ENCODE measurements around the gene GNL2. TPM values are rescaled to one million over a fixed set of nuclear protein-coding genes. Genes with fewer than 3 reads are reported as not detected.
"Not testable (repeated sequence)": the region's sequence is repeated elsewhere in the genome, so short reads cannot be mapped to it uniquely, and the experiment has no call there.

GNL2 gene
- total RNA-seq, 1 donor = 49.3 TPM

- H3K4me1 ChIP-seq (ENCODE audit: insufficient read depth, low read length) = peaks cover 20% of the 10 kb centered on the region
- no peaks in the 10 kb centered on the region for H3K9me3 ChIP-seq (ENCODE audit: low read depth, low read length)
- no peaks in the 10 kb centered on the region for H3K27me3 ChIP-seq (ENCODE audit: insufficient read depth, low read length)
- H3K4me3 ChIP-seq (ENCODE audit: low read length) = no peak overlapping the region
These were observed 2.0 kb downstream of the GNL2 start for GRCh38 chr1:37593726-37594125.

DNA sequence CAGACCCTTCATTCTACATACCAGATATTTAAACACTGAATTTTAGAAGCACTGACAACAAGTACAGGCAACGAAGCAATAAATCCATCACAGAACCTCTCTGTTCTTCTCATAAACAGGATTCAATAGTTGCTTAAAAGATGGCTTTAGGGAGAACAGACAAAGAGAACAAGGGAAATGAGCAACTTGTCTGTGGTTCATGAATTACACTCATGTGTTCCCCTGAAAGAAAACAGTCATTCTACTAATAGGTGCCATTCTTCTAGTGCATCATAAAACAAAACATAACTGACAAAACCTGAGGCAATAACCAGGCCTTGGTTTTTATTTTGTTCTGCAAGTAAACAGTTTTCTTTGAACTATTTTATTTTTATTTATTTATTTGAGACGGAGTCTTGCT is 6.8 kb downstream of the GNL2 start:
- H3K4me3 ChIP-seq (ENCODE audit: low read length) = no peak overlapping the region
- H3K4me1 ChIP-seq (ENCODE audit: insufficient read depth, low read length) = peaks cover under 1% of the 10 kb centered on the region
- no peaks in the 10 kb centered on the region for H3K9me3 ChIP-seq (ENCODE audit: low read depth, low read length)
- no peaks in the 10 kb centered on the region for H3K27me3 ChIP-seq (ENCODE audit: insufficient read depth, low read length)

- H3K9me3 ChIP-seq (ENCODE audit: low read depth, low read length); H3K4me1 ChIP-seq (ENCODE audit: insufficient read depth, low read length); H3K27me3 ChIP-seq (ENCODE audit: insufficient read depth, low read length); H3K4me3 ChIP-seq (ENCODE audit: low read length): not testable (repeated sequence)
These were observed 11.2 kb downstream of the GNL2 start for GRCh38 chr1:37584544-37584943.

GRCh38 chr1:37575692-37576091 is 20.0 kb downstream of the GNL2 start:
- H3K4me3 ChIP-seq (ENCODE audit: low read length) = no peak overlapping the region
- H3K4me1 ChIP-seq (ENCODE audit: insufficient read depth, low read length) = no peaks in the 10 kb centered on the region
- no peaks in the 10 kb centered on the region for H3K27me3 ChIP-seq (ENCODE audit: insufficient read depth, low read length)
- H3K9me3 ChIP-seq (ENCODE audit: low read depth, low read length) = no peaks in the 10 kb centered on the region

DNA sequence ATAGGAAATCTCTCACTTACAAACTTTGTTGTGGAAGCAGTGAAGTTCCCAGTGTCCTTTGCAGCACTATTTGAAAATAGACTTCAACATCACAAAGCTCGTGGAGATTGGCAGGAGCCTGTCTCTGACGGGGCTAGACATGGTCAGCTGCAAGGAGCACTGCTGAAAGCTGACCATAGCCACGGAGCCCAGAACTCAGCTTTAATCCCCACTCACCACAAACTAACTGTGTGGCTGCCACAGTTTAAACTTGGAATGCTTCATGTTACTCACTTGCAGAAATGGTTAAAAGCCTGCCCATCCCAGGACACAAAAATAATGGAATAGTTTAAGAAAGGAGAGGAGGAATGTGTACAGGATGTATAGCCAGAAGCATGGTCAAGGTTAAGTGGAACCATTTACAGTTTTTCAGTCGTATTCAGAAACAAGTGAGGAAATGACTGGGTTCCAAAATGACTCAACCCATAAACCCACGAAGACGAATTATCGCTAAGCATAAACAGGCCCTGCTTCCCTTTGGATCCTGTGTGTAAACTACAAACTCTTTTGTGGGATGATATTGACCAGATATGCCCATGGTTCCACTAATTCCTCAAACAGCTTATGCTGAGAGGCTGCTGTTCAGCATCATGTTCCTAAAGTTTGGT is 20.8 kb downstream of the GNL2 start:
- H3K27me3 ChIP-seq (ENCODE audit: insufficient read depth, low read length) = no peaks in the 10 kb centered on the region
- H3K9me3 ChIP-seq (ENCODE audit: low read depth, low read length) = no peaks in the 10 kb centered on the region

GRCh38 chr1:37570528-37571334 is 25.0 kb downstream of the GNL2 start:
- Histone ChIP-seq H3K27me3 (ENCODE audit: insufficient read depth, low read length) (no peaks in the 10 kb centered on the region), H3K9me3 (ENCODE audit: low read depth, low read length) (no peaks in the 10 kb centered on the region), H3K4me3 (ENCODE audit: low read length) (no peak overlapping the region), H3K4me1 (ENCODE audit: insufficient read depth, low read length) (no peaks in the 10 kb centered on the region)

More for the DNA sequence above, 20.8 kb downstream of the GNL2 start:
- Histone ChIP-seq H3K4me3 (ENCODE audit: low read length) (no peak overlapping the region), H3K4me1 (ENCODE audit: insufficient read depth, low read length) (no peaks in the 10 kb centered on the region)

DNA sequence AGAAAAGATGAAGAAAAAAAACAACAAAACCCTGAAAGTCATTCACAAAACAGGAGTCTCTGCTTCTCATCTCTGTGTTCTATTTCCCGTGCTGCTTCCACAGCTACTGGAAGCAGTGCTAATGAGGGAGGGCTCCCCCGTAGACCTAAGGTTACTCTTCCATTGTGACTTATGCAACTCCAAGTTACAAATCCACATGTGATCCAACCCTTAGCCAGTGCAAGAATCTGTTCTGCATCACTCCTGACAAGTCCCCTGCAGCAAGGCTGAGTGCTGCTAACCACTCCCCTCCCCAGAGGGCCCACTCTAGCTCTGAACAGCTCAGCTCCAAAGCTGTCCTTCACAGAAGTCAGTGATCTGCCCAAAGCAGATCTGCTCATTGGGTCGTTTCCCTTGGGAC is 28.7 kb downstream of the GNL2 start:
- Histone ChIP-seq H3K27me3 (ENCODE audit: insufficient read depth, low read length) (no peaks in the 10 kb centered on the region), H3K4me3 (ENCODE audit: low read length) (no peak overlapping the region), H3K4me1 (ENCODE audit: insufficient read depth, low read length) (no peaks in the 10 kb centered on the region), H3K9me3 (ENCODE audit: low read depth, low read length) (no peaks in the 10 kb centered on the region)

DNA sequence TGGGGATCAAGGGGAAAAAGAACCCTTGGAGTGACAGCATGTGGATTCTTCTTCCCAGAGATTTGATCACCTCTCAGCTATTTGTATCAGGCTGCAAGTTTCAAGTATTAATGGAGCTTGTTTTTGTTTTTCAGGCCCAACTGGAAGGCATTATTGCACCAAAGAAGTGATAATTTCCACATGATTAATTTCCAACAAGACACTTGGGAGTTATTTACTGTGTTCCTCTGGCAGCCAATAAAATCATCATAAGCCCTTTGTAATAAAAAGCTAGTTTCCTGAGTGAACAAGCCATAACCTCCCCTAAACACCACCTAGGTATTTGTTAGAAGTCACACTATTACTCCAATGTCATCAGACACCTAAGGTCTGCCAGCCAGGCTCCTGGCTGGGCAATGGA is 30.8 kb downstream of the GNL2 start:
- no peaks in the 10 kb centered on the region for H3K27me3 ChIP-seq (ENCODE audit: insufficient read depth, low read length)
- no peaks in the 10 kb centered on the region for H3K4me1 ChIP-seq (ENCODE audit: insufficient read depth, low read length)
- no peaks in the 10 kb centered on the region for H3K9me3 ChIP-seq (ENCODE audit: low read depth, low read length)
- H3K4me3 ChIP-seq (ENCODE audit: low read length) = no peak overlapping the region

GRCh38 chr1:37562984-37563383 is 32.8 kb downstream of the GNL2 start:
- H3K4me1 ChIP-seq (ENCODE audit: insufficient read depth, low read length) = no peaks in the 10 kb centered on the region
- no peak overlapping the region for H3K4me3 ChIP-seq (ENCODE audit: low read length)
- H3K9me3 ChIP-seq (ENCODE audit: low read depth, low read length) = no peaks in the 10 kb centered on the region
- H3K27me3 ChIP-seq (ENCODE audit: insufficient read depth, low read length) = no peaks in the 10 kb centered on the region

- Histone ChIP-seq H3K4me1 (ENCODE audit: insufficient read depth, low read length) (peaks cover 2% of the 10 kb centered on the region), H3K4me3 (ENCODE audit: low read length) (no peak overlapping the region), H3K27me3 (ENCODE audit: insufficient read depth, low read length) (no peaks in the 10 kb centered on the region), H3K9me3 (ENCODE audit: low read depth, low read length) (no peaks in the 10 kb centered on the region)
These were observed 34.3 kb downstream of the GNL2 start for GRCh38 chr1:37561133-37562132.

- peaks cover 5% of the 10 kb centered on the region for H3K4me1 ChIP-seq (ENCODE audit: insufficient read depth, low read length)
- H3K27me3 ChIP-seq (ENCODE audit: insufficient read depth, low read length) = no peaks in the 10 kb centered on the region
- H3K9me3 ChIP-seq (ENCODE audit: low read depth, low read length) = no peaks in the 10 kb centered on the region
- H3K4me3 ChIP-seq (ENCODE audit: low read length) = no peak overlapping the region
These were observed 35.2 kb downstream of the GNL2 start for GRCh38 chr1:37560401-37561132.

GRCh38 chr1:37559957-37560379 is 35.8 kb downstream of the GNL2 start:
- not testable (repeated sequence) for H3K4me1 ChIP-seq (ENCODE audit: insufficient read depth, low read length)

DNA sequence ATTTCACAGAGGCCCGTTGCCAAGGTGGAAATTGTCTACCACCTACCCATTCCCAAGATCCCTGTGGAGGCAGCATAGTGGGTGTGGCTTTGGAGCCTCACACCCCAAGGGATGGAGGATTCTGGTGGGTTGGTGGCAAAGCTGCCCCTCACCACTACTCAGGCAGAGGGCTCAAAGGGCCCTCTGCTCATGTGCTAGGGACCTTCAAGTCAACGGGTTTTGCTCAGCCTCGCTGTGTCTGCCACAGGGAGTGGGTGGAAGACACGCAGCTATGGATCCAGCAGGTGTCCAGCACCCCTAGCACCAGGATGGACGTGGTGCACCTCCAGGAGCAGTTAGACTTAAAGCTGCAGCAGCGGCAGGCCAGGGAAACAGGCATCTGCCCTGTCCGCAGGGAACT is 36.7 kb downstream of the GNL2 start:
- H3K4me1 ChIP-seq (ENCODE audit: insufficient read depth, low read length) = peaks cover 8% of the 10 kb centered on the region
- H3K27me3 ChIP-seq (ENCODE audit: insufficient read depth, low read length) = no peaks in the 10 kb centered on the region
- no peaks in the 10 kb centered on the region for H3K9me3 ChIP-seq (ENCODE audit: low read depth, low read length)
- H3K4me3 ChIP-seq (ENCODE audit: low read length) = no peak overlapping the region

More at GRCh38 chr1:37559957-37560379, 35.8 kb downstream of the GNL2 start:
- H3K4me3 ChIP-seq (ENCODE audit: low read length); H3K27me3 ChIP-seq (ENCODE audit: insufficient read depth, low read length); H3K9me3 ChIP-seq (ENCODE audit: low read depth, low read length): not testable (repeated sequence)

- no peaks in the 10 kb centered on the region for H3K27me3 ChIP-seq (ENCODE audit: insufficient read depth, low read length)
- no peak overlapping the region for H3K4me3 ChIP-seq (ENCODE audit: low read length)
- H3K9me3 ChIP-seq (ENCODE audit: low read depth, low read length) = no peaks in the 10 kb centered on the region
- H3K4me1 ChIP-seq (ENCODE audit: insufficient read depth, low read length) = peaks cover 11% of the 10 kb centered on the region
These were observed 37.3 kb downstream of the GNL2 start for GRCh38 chr1:37558411-37558810.

All from mononuclear cell (primary cell).